Measurements from ENCODE around the gene EPS8L2. TPM values are rescaled to one million over a fixed set of nuclear protein-coding genes. Genes with fewer than 3 reads are reported as not detected.

EPS8L2 gene
- total and polyA plus RNA-seq, 10 of the 15 experiments (the other 5 are each of a cell fraction or from before 2014, with no cell fraction given) = 0.76 to 20.0 (median 9.7) TPM

DNA sequence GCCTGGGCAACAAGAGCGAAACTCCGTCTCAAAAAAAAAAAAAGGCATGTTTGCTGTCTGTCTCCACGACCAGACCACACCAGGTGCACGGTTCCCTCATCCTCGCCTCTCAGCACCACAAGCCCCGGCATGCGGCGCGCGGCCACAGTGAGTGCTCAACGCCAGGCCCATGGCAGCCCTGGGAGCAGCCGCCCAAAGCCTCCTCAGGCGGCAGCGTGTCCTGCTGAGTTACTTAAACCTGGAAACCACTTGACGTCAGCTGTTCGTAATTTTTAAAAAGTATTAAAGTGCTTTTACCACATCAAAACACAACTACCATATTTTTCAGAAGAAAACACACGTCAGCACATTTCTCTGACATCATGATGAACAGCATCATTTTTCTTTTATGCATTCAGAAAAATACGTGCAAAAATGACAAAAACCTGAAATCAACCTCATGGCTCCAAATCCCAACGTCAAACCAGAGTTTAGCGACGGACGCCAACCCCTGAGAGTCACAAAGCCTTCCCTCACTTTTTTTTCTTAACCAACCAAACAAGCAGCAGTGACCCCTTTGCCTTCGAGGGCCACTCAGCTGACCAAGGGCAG lies 13.1 kb upstream of the EPS8L2 start (continued):
- TF ChIP-seq, protein P1, sequence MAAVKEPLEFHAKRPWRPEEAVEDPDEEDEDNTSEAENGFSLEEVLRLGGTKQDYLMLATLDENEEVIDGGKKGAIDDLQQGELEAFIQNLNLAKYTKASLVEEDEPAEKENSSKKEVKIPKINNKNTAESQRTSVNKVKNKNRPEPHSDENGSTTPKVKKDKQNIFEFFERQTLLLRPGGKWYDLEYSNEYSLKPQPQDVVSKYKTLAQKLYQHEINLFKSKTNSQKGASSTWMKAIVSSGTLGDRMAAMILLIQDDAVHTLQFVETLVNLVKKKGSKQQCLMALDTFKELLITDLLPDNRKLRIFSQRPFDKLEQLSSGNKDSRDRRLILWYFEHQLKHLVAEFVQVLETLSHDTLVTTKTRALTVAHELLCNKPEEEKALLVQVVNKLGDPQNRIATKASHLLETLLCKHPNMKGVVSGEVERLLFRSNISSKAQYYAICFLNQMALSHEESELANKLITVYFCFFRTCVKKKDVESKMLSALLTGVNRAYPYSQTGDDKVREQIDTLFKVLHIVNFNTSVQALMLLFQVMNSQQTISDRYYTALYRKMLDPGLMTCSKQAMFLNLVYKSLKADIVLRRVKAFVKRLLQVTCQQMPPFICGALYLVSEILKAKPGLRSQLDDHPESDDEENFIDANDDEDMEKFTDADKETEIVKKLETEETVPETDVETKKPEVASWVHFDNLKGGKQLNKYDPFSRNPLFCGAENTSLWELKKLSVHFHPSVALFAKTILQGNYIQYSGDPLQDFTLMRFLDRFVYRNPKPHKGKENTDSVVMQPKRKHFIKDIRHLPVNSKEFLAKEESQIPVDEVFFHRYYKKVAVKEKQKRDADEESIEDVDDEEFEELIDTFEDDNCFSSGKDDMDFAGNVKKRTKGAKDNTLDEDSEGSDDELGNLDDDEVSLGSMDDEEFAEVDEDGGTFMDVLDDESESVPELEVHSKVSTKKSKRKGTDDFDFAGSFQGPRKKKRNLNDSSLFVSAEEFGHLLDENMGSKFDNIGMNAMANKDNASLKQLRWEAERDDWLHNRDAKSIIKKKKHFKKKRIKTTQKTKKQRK (IDR thresholded peaks at IDR 0.05; ENCODE audit: low read depth, low read length) = no peak
- TF ChIP-seq NBN (IDR thresholded peaks at IDR 0.05) = peak; percentile 40; the same call in 1 of the 2 replicates
- TF ChIP-seq RUNX3 (IDR thresholded peaks at IDR 0.05; ENCODE audit: low read length) = peak; percentile 57
- TF ChIP-seq, protein P2, sequence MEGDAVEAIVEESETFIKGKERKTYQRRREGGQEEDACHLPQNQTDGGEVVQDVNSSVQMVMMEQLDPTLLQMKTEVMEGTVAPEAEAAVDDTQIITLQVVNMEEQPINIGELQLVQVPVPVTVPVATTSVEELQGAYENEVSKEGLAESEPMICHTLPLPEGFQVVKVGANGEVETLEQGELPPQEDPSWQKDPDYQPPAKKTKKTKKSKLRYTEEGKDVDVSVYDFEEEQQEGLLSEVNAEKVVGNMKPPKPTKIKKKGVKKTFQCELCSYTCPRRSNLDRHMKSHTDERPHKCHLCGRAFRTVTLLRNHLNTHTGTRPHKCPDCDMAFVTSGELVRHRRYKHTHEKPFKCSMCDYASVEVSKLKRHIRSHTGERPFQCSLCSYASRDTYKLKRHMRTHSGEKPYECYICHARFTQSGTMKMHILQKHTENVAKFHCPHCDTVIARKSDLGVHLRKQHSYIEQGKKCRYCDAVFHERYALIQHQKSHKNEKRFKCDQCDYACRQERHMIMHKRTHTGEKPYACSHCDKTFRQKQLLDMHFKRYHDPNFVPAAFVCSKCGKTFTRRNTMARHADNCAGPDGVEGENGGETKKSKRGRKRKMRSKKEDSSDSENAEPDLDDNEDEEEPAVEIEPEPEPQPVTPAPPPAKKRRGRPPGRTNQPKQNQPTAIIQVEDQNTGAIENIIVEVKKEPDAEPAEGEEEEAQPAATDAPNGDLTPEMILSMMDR (IDR thresholded peaks at IDR 0.05 in 2 of 3, conservative IDR thresholded peaks at IDR 0.05 in 1 of 3; ENCODE audit: control insufficient read depth in 2 of 3, extremely low read depth in 1 of 3, insufficient read depth in 1 of 3, low read depth in 3 of 3, low read length in 3 of 3) = no peak
- TF ChIP-seq ZNF217 (IDR thresholded peaks at IDR 0.05) = no peak
- TF ChIP-seq, protein P3, sequence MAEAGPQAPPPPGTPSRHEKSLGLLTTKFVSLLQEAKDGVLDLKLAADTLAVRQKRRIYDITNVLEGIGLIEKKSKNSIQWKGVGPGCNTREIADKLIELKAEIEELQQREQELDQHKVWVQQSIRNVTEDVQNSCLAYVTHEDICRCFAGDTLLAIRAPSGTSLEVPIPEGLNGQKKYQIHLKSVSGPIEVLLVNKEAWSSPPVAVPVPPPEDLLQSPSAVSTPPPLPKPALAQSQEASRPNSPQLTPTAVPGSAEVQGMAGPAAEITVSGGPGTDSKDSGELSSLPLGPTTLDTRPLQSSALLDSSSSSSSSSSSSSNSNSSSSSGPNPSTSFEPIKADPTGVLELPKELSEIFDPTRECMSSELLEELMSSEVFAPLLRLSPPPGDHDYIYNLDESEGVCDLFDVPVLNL (IDR thresholded peaks at IDR 0.05; ENCODE audit: low read depth, low read length) = no peak
- TF ChIP-seq, protein P4, sequence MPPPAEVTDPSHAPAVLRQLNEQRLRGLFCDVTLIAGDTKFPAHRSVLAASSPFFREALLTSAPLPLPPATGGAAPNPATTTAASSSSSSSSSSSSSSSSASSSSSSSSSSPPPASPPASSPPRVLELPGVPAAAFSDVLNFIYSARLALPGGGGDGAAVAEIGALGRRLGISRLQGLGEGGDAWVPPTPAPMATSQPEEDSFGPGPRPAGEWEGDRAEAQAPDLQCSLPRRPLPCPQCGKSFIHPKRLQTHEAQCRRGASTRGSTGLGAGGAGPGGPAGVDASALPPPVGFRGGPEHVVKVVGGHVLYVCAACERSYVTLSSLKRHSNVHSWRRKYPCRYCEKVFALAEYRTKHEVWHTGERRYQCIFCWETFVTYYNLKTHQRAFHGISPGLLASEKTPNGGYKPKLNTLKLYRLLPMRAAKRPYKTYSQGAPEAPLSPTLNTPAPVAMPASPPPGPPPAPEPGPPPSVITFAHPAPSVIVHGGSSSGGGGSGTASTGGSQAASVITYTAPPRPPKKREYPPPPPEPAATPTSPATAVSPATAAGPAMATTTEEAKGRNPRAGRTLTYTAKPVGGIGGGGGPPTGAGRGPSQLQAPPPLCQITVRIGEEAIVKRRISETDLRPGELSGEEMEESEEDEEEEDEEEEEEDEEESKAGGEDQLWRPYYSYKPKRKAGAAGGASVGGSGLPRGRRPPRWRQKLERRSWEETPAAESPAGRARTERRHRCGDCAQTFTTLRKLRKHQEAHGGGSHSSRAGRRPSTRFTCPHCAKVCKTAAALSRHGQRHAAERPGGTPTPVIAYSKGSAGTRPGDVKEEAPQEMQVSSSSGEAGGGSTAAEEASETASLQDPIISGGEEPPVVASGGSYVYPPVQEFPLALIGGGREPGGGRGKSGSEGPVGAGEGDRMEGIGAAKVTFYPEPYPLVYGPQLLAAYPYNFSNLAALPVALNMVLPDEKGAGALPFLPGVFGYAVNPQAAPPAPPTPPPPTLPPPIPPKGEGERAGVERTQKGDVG (CRISPR knock-in tag; IDR thresholded peaks at IDR 0.05) = no peak
- no peak for TF ChIP-seq MYC (IDR thresholded peaks at IDR 0.05; ENCODE audit: insufficient read depth, insufficient read length, insufficient replicate concordance, low read length, severe bottlenecking)
- no peak for TF ChIP-seq TARDBP (IDR thresholded peaks at IDR 0.05; ENCODE audit: borderline replicate concordance)
- TF ChIP-seq SP1 (IDR thresholded peaks at IDR 0.05; ENCODE audit: low read depth, low read length) = no peak
- TF ChIP-seq, protein P5, sequence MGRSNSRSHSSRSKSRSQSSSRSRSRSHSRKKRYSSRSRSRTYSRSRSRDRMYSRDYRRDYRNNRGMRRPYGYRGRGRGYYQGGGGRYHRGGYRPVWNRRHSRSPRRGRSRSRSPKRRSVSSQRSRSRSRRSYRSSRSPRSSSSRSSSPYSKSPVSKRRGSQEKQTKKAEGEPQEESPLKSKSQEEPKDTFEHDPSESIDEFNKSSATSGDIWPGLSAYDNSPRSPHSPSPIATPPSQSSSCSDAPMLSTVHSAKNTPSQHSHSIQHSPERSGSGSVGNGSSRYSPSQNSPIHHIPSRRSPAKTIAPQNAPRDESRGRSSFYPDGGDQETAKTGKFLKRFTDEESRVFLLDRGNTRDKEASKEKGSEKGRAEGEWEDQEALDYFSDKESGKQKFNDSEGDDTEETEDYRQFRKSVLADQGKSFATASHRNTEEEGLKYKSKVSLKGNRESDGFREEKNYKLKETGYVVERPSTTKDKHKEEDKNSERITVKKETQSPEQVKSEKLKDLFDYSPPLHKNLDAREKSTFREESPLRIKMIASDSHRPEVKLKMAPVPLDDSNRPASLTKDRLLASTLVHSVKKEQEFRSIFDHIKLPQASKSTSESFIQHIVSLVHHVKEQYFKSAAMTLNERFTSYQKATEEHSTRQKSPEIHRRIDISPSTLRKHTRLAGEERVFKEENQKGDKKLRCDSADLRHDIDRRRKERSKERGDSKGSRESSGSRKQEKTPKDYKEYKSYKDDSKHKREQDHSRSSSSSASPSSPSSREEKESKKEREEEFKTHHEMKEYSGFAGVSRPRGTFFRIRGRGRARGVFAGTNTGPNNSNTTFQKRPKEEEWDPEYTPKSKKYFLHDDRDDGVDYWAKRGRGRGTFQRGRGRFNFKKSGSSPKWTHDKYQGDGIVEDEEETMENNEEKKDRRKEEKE (IDR thresholded peaks at IDR 0.05) = no peak
- TF ChIP-seq ZNF384 (IDR thresholded peaks at IDR 0.05; ENCODE audit: borderline replicate concordance, low read depth, low read length) = peak; percentile 47; the same call in 1 of the 2 replicates
- no peak for TF ChIP-seq EGR1 (IDR thresholded peaks at IDR 0.05; ENCODE audit: borderline replicate concordance in 1 of 2, low read depth in 2 of 2, low read length in 2 of 2)

Measured in GM12878 (cell line).